ENCODE measurements around the gene IRF7.

IRF7 gene

DNA sequence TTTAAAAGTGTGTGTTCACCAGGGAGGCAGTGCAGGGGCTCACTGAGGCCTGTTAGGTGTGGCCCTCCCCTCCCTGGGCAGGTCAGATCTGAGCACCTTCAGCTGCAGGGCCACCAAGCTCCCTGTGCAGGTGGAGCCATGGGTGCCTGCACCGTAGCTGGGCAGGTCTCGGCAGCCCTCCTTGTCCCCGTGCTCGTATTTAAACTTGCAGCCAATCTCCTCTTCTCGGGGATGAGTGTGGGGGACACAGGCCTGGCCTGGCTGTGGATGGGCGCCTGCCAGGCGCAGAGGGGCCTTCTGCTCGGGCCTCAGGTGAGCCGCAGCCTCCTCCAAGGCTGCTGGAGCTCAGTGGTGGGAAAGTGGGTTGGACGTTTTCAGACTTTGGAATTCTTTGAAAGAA is 20.4 kb downstream of the IRF7 start:
- no peak for DNase-seq (ENCODE audit: low read depth)
- no peak for TF ChIP-seq CTCF (conservative IDR thresholded peaks at IDR 0.05; ENCODE audit: low read depth, low read length)

GRCh38 chr11:593347-593746 is 22.4 kb downstream of the IRF7 start:
- no peak for TF ChIP-seq CTCF (conservative IDR thresholded peaks at IDR 0.05; ENCODE audit: low read depth, low read length)
- H3K4me3 ChIP-seq (ENCODE audit: low read length) = no peak overlapping the region

More for the DNA sequence above, 20.4 kb downstream of the IRF7 start:
- no peak overlapping the region for H3K4me3 ChIP-seq (ENCODE audit: low read length)

DNA sequence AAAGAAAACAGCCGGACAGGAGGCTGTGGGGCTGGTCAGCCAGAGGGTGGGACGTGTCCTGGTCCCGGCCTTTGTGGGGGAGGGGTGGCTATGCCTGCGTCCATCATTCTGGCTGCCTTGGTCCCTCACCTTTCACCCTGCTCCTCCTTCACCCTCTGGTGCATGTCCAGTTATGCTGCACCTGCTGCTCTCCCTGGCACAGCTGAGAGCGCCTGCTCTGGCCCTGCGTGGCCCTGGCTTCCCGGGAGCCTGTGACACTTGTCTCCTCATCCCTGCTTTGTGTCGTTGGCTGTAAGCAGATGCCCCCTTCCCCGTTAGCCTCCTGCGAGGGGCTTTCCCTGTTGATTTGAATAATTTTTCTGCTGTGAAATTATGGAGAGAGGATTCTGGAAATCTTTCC is 22.8 kb downstream of the IRF7 start:
- DNase-seq (ENCODE audit: low read depth) = no peak
- H3K4me3 ChIP-seq (ENCODE audit: low read length) = no peak overlapping the region
- TF ChIP-seq CTCF (conservative IDR thresholded peaks at IDR 0.05; ENCODE audit: low read depth, low read length) = no peak

More at GRCh38 chr11:593347-593746, 22.4 kb downstream of the IRF7 start:
- no peak for DNase-seq (ENCODE audit: low read depth)

GRCh38 chr11:592501-592900 is 23.2 kb downstream of the IRF7 start:
- DNase-seq (ENCODE audit: low read depth) = no peak
- no peak overlapping the region for H3K4me3 ChIP-seq (ENCODE audit: low read length)
- TF ChIP-seq CTCF (conservative IDR thresholded peaks at IDR 0.05; ENCODE audit: low read depth, low read length) = no peak

DNA sequence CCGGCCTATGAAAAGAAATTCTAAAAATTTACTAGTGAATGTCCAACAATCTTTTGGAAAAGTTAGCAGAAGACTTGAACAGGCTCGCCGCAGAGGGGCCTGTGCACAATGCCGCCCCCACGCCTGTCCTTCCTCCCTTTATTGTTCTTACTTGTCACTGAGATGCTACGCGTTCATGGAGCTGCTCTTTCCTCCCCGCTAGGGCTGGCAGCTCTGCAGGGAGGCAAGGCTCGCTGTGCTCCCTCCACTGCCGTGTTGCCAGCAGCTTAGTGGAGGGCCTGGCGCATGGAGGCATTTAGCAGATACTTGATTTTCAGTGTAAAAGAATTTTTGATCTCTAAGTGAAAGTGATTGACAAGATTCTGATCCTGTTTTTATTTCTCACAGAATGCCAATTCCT is 24.8 kb downstream of the IRF7 start:
- no peak for TF ChIP-seq CTCF (conservative IDR thresholded peaks at IDR 0.05; ENCODE audit: low read depth, low read length)
- H3K4me3 ChIP-seq (ENCODE audit: low read length) = no peak overlapping the region
- no peak for DNase-seq (ENCODE audit: low read depth)

GRCh38 chr11:589798-590197 is 26.0 kb downstream of the IRF7 start:
- no peak for TF ChIP-seq CTCF (conservative IDR thresholded peaks at IDR 0.05; ENCODE audit: low read depth, low read length)
- no peak for DNase-seq (ENCODE audit: low read depth)
- no peak overlapping the region for H3K4me3 ChIP-seq (ENCODE audit: low read length)

GRCh38 chr11:587978-588380 is 27.8 kb downstream of the IRF7 start:
- peak; percentile 90 for DNase-seq (ENCODE audit: low read depth)
- no peak for TF ChIP-seq CTCF (conservative IDR thresholded peaks at IDR 0.05; ENCODE audit: low read depth, low read length)
- no peak overlapping the region for H3K4me3 ChIP-seq (ENCODE audit: low read length)

Measured in retinal pigment epithelial cell (primary cell).